LNCAP (cell line): ENCODE results near the gene TMC7.
A peak's percentile ranks its signal among the peaks of the same experiment; 100 is the strongest.

Source experiments
- CTCF ChIP-seq: fragments of 450-650 bp; IDR thresholded peaks from 2 replicates; pipeline ENCODE4 v1.5.1; 2017; ENCODE audit warnings: mild to moderate bottlenecking

Gene TMC7

GRCh38 chr16:19085679-19086200, 102.0 kb downstream of the TMC7 start:
- no peak for TF ChIP-seq CTCF

DNA sequence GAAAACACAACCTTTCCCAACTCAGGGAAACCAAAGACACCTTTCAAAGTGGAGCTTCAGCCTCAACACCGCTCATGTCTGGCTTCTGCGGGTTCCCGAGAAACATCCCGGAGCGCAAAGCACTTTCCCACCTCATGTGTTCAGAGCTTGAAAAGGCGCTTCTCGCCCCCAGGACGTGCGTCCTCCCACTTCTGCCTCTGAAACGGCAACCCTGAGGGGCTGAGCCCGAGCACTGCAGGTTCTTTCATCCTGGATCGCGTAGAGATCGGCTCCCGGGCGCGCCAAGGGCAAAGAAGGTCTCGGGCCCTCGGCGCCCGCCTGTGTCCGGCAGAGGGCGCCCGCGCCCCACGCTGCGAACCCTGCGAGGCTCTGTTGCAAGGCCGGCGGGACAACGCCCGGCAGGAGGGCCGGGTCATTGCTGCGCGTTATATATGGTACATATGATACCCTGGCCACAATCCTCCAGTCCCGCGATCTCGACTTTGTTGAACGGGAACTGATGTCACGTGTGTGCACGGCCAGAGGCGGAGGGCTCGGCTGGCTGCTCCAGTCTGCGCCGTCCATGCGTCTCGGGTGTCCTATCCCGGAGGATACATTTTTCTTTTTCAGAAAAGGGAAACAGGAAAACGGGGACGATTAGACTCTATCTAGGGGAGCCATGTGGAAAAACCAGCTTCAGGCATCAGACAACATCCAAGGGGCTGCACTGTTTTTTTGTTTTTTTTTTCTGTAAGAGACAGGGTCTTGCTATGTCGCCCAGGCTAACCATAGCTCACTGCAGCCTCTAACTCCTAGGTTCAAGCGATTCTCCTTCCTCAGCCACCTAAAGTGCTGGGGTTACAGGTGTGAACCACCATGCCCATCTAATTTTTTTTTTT, 102.8 kb downstream of the TMC7 start:
- TF ChIP-seq CTCF = peak; percentile 96

GRCh38 chr16:19088341-19088916, 104.7 kb downstream of the TMC7 start:
- TF ChIP-seq CTCF = no peak

DNA sequence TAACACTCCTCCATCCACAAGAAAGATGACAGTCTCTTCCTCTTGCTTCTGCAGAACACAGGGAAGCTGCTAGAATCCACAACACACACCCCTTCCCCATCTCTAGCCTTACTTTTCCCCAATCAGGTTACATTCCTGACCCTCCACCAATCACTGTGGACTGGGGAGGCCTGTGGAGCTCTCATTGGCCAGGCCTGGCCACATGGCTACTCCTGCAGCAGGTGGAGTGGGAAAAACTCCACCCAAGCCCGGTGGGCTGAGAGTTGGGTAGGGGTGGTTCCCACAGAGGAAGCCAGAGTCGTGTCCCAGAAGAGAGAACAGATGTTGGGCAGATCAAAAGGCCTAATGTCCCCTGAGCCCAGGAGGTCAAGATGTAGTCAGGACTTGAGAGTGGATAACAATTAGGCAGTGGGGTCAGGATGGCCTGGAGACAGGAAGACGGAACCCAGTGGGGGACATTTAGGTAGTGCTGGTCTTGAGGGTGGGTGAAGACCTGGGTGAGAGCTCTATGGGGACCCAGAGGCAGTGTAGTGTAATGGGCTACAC, 105.7 kb downstream of the TMC7 start:
- no peak for TF ChIP-seq CTCF

DNA sequence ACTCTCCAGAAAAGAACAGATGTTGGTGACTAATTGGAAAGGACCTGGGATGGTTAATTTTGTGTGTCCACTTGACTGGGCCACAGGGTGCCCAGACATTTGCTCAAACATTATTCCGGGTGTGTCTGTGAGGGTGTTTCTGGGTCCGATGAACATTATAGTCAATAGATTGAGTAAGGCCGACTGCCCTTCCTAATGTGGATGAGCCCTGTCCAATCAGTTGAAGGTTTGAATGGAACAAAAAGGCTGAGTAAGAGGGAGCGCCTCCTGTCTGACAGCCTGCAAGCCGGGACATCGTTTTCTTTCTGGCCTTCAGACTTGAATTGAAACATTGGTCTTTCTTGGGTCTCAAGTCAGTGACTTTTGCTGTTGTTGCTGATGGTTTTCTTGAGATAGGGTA, 107.2 kb downstream of the TMC7 start:
- TF ChIP-seq CTCF = no peak

DNA sequence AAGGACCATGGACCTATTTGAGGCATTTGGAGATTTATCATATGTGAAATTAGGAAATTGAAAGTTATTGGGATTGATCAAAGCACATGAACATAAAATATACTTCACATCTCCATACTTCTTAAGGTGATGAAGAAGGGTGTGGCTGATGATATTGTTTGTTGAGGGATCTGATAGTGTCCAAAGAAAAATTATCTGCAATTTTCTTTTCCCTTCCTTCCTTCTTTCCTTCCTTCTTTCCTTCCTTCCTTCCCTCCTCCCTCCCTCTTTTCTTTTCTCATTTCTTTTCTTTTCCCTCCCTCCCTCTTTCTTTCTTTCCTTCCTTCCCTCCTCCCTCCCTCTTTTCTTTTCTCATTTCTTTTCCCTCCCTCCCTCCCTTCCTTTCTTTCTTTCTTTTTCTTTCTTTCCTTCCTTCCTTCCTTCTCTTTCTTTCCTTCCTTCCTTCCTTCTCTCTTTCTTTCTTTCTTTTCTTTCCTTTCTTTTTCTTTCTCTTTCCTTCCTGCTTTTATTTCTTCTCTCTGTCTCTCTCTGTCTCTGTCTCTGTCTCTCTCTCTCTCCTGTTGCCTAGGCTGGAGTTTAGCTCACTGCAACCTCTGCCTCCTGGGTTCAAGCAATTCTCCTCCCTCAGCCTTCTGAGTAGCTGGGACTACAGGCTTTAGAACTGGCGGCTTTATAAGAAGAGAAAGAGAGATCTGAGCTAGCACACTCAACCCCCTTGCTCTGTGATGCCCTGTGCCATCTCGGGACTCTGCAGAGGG, 109.1 kb downstream of the TMC7 start:
- no peak for TF ChIP-seq CTCF
